HepG2 (cell line): ENCODE data around the gene RAX. TPM values are rescaled to one million over a fixed set of nuclear protein-coding genes. Genes with fewer than 3 reads are reported as not detected.

Experiments
- ATAC-seq: fragments of 200-7000 bp; cut with Tn5 transposase; 3 replicates; pipeline ENCODE4 v1.9.1; 2020; ENCODE audit warnings: mild to moderate bottlenecking, moderate library complexity
- BruUV-seq: library from RNA; stranded (reverse); fragments of 400-500 nt; replicated peaks from 2 replicates; lab custom pipeline; 2021; lab: Mats Ljungman, UMichigan
- CTCF ChIA-PET: fragments of 300-600 bp; formaldehyde crosslinking; extraction: SDS; loops from one replicate; lab custom pipeline; 2021; ENCODE audit warnings: low total read pairs, inconsistent platforms, low intra/inter-chr PET ratio; lab: Yijun Ruan, JAX
- POLR2A ChIA-PET: fragments of 350-600 bp; sonication (Branson Sonifier 250); formaldehyde crosslinking; loops from one replicate; lab custom pipeline; 2020; ENCODE audit warnings: antibody characterized with exemption, inconsistent platforms; lab: Yijun Ruan, JAX
- DNase-seq: peaks from one replicate; pipeline ENCODE4 v3.0.0-alpha.2; 2015; ENCODE audit warnings: low spot score
- FAIRE-seq: peaks from 3 replicates; lab custom pipeline; 2011; peaks lifted over from hg19 to GRCh38; lab: Jason Lieb, UNC
- H2AFZ ChIP-seq: one replicate; pipeline ENCODE4 v1.6.1; 2011; ENCODE audit warnings: low read length, inconsistent platforms
- H3K27ac ChIP-seq: fragments of 300-600 bp; 3 replicates; pipeline ENCODE4 v1.8.0; 2011; ENCODE audit warnings: mixed run types, mild to moderate bottlenecking, mixed read lengths, low read length, inconsistent platforms; ENCODE audit not compliant: insufficient read depth; ENCODE audit errors: extremely low read length
- H3K27me3 ChIP-seq, 2 experiments: fragments of 200-600 bp in 1 of 2; 2 replicates in 1 of 2; 3 replicates in 1 of 2; pipeline versions ENCODE4 v1.6.0 to v1.8.0; 2011; ENCODE audit warnings: low read length in 2 of 2, mild to moderate bottlenecking in 2 of 2, moderate library complexity in 2 of 2, inconsistent platforms in 1 of 2; ENCODE audit not compliant: insufficient read depth in 2 of 2, control insufficient read depth in 1 of 2
- H3K36me3 ChIP-seq, 2 experiments: fragments of 200-600 bp in 1 of 2; replicated peaks in 1 of 2; 2 replicates in 1 of 2; 3 replicates in 1 of 2; pipeline versions ENCODE4 v1.5.1 to v1.8.0; 2011; ENCODE audit warnings: low read length in 2 of 2, inconsistent platforms in 1 of 2; ENCODE audit not compliant: insufficient read depth in 2 of 2, control insufficient read depth in 1 of 2
- H3K4me1 ChIP-seq: 2 replicates; pipeline ENCODE4 v1.5.1; 2012; ENCODE audit warnings: low read length, inconsistent platforms; ENCODE audit not compliant: insufficient read depth
- H3K4me2 ChIP-seq: 2 replicates; pipeline ENCODE4 v1.6.0; 2011; ENCODE audit warnings: low read depth, low read length, inconsistent platforms
- H3K4me3 ChIP-seq, 3 experiments: fragments of 200-600 bp in 1 of 3; sonication (generic), shearing (Covaris generic) in 1 of 3; replicated peaks in 1 of 3; 2 replicates each; pipeline ENCODE4 v1.5.1; 2011 to 2016; ENCODE audit warnings: low read length in 3 of 3, inconsistent platforms in 2 of 3, low read depth in 2 of 3, mild to moderate bottlenecking in 2 of 3, control low read depth in 1 of 3, mixed read lengths in 1 of 3; ENCODE audit not compliant: insufficient read depth in 1 of 3
- H3K79me2 ChIP-seq: one replicate; pipeline ENCODE4 v1.6.1; 2011; ENCODE audit warnings: low read length, inconsistent platforms; ENCODE audit not compliant: insufficient read depth
- H3K9ac ChIP-seq: 2 replicates; pipeline ENCODE4 v1.6.0; 2011; ENCODE audit warnings: mild to moderate bottlenecking, low read depth, low read length, inconsistent platforms; ENCODE audit not compliant: insufficient read depth
- H3K9me3 ChIP-seq: 2 replicates; pipeline ENCODE4 v1.5.1; 2012; ENCODE audit warnings: mild to moderate bottlenecking, low read length
- H4K20me1 ChIP-seq: 2 replicates; pipeline ENCODE4 v1.6.0; 2011; ENCODE audit warnings: inconsistent platforms, mild to moderate bottlenecking, low read length, moderate library complexity; ENCODE audit not compliant: insufficient read depth
- CREM ChIP-seq, 2 experiments: sonication (generic) in 1 of 2; formaldehyde crosslinking in 1 of 2; IDR thresholded peaks; 2 replicates each; pipeline versions ENCODE4 v1.4.0 to v1.6.1; 2016 to 2020; ENCODE audit warnings: antibody characterized with exemption in 1 of 2, mild to moderate bottlenecking in 1 of 2, missing genetic modification reagents in 1 of 2
- FOSL1 ChIP-seq: sonication (generic); formaldehyde crosslinking; IDR thresholded peaks from 2 replicates; pipeline ENCODE4 v1.9.0; 2021; ENCODE audit warnings: missing genetic modification reagents, borderline replicate concordance
- HNRNPUL1 ChIP-seq: fragments of 200-400 bp; formaldehyde crosslinking; IDR thresholded peaks from 2 replicates; pipeline ENCODE4 v1.6.1; 2017; ENCODE audit warnings: low read depth, mild to moderate bottlenecking, low read length, moderate library complexity
- MTF1 ChIP-seq: sonication (generic); formaldehyde crosslinking; IDR thresholded peaks from 2 replicates; pipeline ENCODE4 v1.5.0; 2020; ENCODE audit warnings: missing genetic modification reagents
- PHF21A ChIP-seq: sonication (generic); formaldehyde crosslinking; IDR thresholded peaks from 2 replicates; pipeline ENCODE4 v1.5.0; 2020; ENCODE audit warnings: mild to moderate bottlenecking, missing genetic modification reagents
- SMAD3 ChIP-seq: sonication (generic); formaldehyde crosslinking; IDR thresholded peaks from 2 replicates; pipeline ENCODE4 v1.4.0; 2020; ENCODE audit warnings: missing genetic modification reagents
- ZC3H4 ChIP-seq: sonication (generic); formaldehyde crosslinking; IDR thresholded peaks from 2 replicates; pipeline ENCODE4 v1.4.0; 2020; ENCODE audit warnings: missing genetic modification reagents, borderline replicate concordance
- ZHX1 ChIP-seq: sonication (generic); formaldehyde crosslinking; IDR thresholded peaks from 2 replicates; pipeline ENCODE4 v1.8.1; 2022; ENCODE audit warnings: low read depth, mild to moderate bottlenecking, missing genetic modification reagents
- ZNF30 ChIP-seq: sonication (generic); formaldehyde crosslinking; IDR thresholded peaks from 2 replicates; pipeline ENCODE4 v1.5.0; 2020; ENCODE audit warnings: mild to moderate bottlenecking, missing genetic modification reagents
- ZNF501 ChIP-seq: sonication (generic); formaldehyde crosslinking; IDR thresholded peaks from 2 replicates; pipeline ENCODE4 v1.5.1; 2020; ENCODE audit warnings: mild to moderate bottlenecking, moderate library complexity, missing genetic modification reagents
- ZNF670 ChIP-seq: sonication (generic); formaldehyde crosslinking; IDR thresholded peaks from 2 replicates; pipeline ENCODE4 v1.8.0; 2022; ENCODE audit warnings: mild to moderate bottlenecking, missing genetic modification reagents, borderline replicate concordance
- ZNF772 ChIP-seq: sonication (generic); formaldehyde crosslinking; IDR thresholded peaks from 2 replicates; pipeline ENCODE4 v1.5.0; 2020; ENCODE audit warnings: mild to moderate bottlenecking, missing genetic modification reagents
- WGBS: methylation state at CpG from one replicate; pipeline ENCODE4 v1.1.6; 2017; ENCODE audit warnings: low lambda C conversion rate; 5-methylcytosine and 5-hydroxymethylcytosine counted together
- in situ Hi-C: cut with HindIII; loops from 2 replicates; pipeline ENCODE4 v1.10.0; 2017; ENCODE audit warnings: low pct_unique_long_range_greater_than_20kb; ENCODE audit not compliant: extremely low pct_ligation_motif_present
- intact Hi-C: fragments of 100-400 bp; cut with micrococcal nuclease; formaldehyde crosslinking; loops from one replicate; pipeline ENCODE4 v1.10.0; 2022; ENCODE audit not compliant: unreplicated experiment
- polyA plus RNA-seq, 8 experiments: library from polyadenylated mRNA; depleted of rRNA in 3 of 8; stranded (reverse) in 7 of 8; unstranded in 1 of 8; fragments of >200 nt; fragmentation: Illumina TruSeq in 4 of 8; extraction: Trizol in 4 of 8; gene quantifications; 2 replicates each; pipeline versions ENCODE4 v1.2.1 to v1.2.3, GENCODE V29; 2011 to 2016; ENCODE audit warnings: low read depth in 4 of 8, missing spikeins in 1 of 8, mixed read lengths in 1 of 8; ENCODE audit not compliant: insufficient read depth in 1 of 8
- total RNA-seq, 5 experiments: library from RNA; depleted of rRNA; stranded (reverse); fragments of >200 nt; fragmentation: Illumina TruSeq; extraction: Trizol; gene quantifications; 2 replicates each; pipeline ENCODE4 v1.2.3, GENCODE V29; 2016; ENCODE audit warnings: low read depth in 1 of 5
- TF ChIP-seq, protein P1 (sequence below): sonication (generic); formaldehyde crosslinking; IDR thresholded peaks from 2 replicates; pipeline ENCODE4 v1.5.0; 2020; ENCODE audit warnings: missing genetic modification reagents
- TF ChIP-seq, protein P2 (sequence below): sonication (generic); formaldehyde crosslinking; IDR thresholded peaks from 2 replicates; pipeline ENCODE4 v1.5.0; 2020; ENCODE audit warnings: mild to moderate bottlenecking, missing genetic modification reagents

Gene RAX
- total and polyA plus RNA-seq, 2 of the 13 experiments (the other 11 are each of a cell fraction or from before 2014, with no cell fraction given) = not detected

GRCh38 chr18:59274533-59274928 is 1.3 kb upstream of the RAX start (continued):
- no peak for TF ChIP-seq PHF21A (CRISPR knock-in tag)
- TF ChIP-seq HNRNPUL1 = no peak
- no peak for TF ChIP-seq ZC3H4 (CRISPR knock-in tag)
- TF ChIP-seq ZNF501 = no peak
- no peak for TF ChIP-seq ZNF30 (CRISPR knock-in tag)
- TF ChIP-seq MTF1 (CRISPR knock-in tag) = no peak
- no peak for TF ChIP-seq ZNF772 (CRISPR knock-in tag)
- no peak for TF ChIP-seq ZNF670
- TF ChIP-seq, all 625 proteins: peak for 0

DNA sequence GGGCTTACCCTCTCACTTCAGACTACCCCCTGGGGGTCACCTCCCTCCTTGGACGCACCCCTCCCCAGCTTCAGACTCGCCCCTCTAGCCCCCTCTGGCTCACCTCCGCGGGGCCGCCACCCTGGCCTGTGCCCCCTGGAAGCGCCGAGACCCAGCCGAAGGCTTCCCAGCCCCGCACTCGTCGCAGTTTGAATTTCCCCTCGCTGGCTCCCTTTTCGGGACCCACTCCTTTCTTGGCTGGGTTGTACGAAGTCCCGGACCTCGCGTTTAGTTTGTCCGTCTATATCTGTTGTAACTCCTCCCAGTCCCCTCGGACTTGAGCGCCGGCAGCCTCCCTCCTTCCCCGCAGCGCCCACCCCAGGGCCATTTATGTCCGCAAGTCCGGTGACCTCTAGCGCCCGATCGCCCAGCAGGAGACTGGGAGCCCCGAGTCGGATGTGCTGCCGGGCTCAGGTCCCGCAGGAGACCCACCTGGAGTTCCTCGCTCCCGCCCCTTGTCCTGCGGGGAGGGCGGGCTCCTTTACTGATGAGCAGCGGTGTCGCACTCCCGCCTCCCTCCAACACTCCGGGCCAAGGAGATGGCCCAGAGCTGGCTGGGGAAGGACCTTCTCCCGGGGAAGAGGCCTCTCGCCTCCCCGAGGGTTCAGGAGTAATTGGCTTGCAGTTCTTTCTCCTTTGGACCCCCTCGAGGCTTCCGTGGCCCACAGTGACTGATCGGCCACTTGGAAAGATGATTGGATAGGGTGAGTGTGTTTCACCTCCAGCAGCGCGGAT is 692 bp upstream of the RAX start:
- BruUV-seq = no TSS peak
- 34% methylated on average over 41 of the region's 48 CpGs for WGBS
- FAIRE-seq (no peak), DNase-seq (no peak), ATAC-seq (no peak)
- no peaks in the 10 kb centered on the region for H3K36me3 ChIP-seq
- H3K79me2 ChIP-seq = no peaks in the 10 kb centered on the region
- H2AFZ ChIP-seq = no peak overlapping the region
- no peak overlapping the region for H3K4me3 ChIP-seq
- H3K27me3 ChIP-seq = peaks cover 6 to 66% of the 10 kb centered on the region in 2 experiments
- intact Hi-C loops = no loop called here
- in situ Hi-C loops = no loop called here
- CTCF ChIA-PET = no interaction called here
- POLR2A ChIA-PET = no interaction called here
- no peak overlapping the region for H3K9ac ChIP-seq
- H3K27ac ChIP-seq = no peak overlapping the region
- no peaks in the 10 kb centered on the region for H3K4me1 ChIP-seq
- H3K9me3 ChIP-seq = no peaks in the 10 kb centered on the region
- H3K4me2 ChIP-seq = no peak overlapping the region
- no peaks in the 10 kb centered on the region for H4K20me1 ChIP-seq
- no peak for TF ChIP-seq FOSL1 (CRISPR knock-in tag)
- no peak for TF ChIP-seq ZHX1
- no peak for TF ChIP-seq SMAD3 (CRISPR knock-in tag)
- TF ChIP-seq CREM (IDR thresholded peaks at IDR 0.05) = no peak
- no peak for TF ChIP-seq CREM (CRISPR knock-in tag; IDR thresholded peaks at IDR 0.05)
- TF ChIP-seq, protein P1, sequence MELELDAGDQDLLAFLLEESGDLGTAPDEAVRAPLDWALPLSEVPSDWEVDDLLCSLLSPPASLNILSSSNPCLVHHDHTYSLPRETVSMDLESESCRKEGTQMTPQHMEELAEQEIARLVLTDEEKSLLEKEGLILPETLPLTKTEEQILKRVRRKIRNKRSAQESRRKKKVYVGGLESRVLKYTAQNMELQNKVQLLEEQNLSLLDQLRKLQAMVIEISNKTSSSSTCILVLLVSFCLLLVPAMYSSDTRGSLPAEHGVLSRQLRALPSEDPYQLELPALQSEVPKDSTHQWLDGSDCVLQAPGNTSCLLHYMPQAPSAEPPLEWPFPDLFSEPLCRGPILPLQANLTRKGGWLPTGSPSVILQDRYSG = no peak
- TF ChIP-seq, protein P2, sequence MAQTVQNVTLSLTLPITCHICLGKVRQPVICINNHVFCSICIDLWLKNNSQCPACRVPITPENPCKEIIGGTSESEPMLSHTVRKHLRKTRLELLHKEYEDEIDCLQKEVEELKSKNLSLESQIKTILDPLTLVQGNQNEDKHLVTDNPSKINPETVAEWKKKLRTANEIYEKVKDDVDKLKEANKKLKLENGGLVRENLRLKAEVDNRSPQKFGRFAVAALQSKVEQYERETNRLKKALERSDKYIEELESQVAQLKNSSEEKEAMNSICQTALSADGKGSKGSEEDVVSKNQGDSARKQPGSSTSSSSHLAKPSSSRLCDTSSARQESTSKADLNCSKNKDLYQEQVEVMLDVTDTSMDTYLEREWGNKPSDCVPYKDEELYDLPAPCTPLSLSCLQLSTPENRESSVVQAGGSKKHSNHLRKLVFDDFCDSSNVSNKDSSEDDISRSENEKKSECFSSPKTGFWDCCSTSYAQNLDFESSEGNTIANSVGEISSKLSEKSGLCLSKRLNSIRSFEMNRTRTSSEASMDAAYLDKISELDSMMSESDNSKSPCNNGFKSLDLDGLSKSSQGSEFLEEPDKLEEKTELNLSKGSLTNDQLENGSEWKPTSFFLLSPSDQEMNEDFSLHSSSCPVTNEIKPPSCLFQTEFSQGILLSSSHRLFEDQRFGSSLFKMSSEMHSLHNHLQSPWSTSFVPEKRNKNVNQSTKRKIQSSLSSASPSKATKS (CRISPR knock-in tag) = no peak
